NCI-H524 (cell line): Measurements from ENCODE around the gene CHN1.

Source experiments
- DNase-seq, 2 experiments: peaks; one replicate each; lab custom pipeline; 2025; lab: John Stamatoyannopoulos, UW

The CHN1 gene

DNA sequence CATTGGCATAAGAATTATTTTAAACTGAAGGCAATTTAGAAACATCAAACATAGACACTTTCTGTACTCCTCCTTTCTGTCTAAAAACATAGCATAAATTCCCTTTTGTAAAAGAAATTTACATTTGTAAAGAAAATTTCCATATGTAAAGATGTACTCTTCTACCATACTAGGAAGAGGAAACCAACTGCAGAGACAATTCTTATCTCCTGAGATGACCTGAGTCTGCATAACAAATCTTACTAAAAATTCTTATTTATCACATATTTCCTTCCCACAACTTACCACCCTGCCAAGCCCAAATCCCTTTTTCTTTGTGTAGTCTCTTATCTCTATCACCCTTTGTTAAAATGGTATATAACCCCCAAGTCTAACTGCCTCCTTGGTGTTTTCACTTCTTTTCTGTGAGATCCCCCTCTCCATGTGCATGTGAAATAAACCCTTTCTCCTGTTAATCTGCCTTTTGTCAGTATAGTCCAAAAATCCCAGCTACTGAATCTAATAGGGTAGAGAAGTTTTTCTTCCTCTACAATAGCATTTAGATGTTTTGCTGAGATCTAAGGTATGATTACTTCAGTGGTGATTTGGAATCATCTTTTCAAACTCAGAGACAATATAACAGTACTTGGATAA lies 81.0 kb downstream of the CHN1 start:
- DNase-seq: no peak

- no peak for DNase-seq
Measured at GRCh38 chr2:174919947-174920595, 85.1 kb downstream of the CHN1 start.

DNA sequence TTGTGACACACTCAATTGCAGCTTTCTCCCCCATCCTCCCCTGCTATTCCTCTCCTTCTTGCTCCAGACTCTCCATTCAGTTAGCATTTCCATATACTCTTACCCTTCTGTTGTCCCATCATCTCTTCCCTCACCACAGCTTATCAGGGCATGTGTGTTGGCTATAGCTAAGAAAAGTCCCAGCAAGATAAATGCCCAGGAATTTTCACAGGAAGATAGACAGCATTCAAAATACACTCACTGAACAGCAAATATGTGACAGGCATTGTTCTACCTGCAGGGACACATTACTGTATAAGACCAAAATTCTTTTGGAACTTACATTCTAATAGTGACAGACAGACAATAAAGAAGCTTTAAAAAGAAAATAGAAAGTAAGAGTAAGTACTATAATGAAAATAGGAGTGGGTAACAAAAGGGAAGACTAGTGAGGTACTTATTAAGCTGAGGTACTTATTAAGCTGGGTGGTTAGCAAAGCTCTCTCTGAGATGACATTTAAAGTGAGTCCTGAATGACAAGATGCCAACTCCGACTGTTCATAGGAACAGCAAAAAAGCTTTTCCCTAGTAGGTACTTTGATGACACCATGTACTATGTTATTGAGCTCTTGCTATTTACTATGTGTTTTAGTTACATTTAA lies 86.2 kb downstream of the CHN1 start:
- no peak for DNase-seq

DNA sequence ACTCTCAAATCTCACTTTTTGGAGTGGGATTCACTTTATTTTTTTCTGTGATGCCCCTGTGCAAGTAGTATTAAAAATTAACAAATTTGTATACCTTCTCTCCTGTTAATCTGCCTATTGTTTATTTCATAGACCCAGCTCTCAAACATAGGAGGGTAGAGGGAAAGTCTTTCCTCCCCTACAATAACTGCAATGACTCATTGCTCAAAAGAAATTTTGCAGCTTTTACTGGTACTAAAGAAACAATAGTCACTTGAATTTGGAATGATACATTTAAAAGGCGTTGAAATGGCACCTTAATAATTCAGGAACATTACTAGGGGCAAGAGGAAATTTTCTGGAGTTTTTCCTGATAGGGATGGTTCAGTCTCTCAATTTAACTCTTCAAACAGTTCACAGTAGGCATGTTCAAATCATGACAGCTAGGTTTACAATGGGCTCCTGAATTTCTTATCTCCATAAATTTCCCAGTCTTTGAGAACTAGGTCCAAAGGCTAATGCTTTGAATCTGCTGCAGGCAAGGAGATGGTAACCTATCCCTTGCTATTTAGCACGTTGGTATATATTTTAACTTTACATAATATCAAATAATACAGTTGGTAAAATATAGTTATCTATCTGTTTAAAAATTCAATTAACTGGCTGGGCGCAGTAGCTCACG lies 88.8 kb downstream of the CHN1 start:
- no peak for DNase-seq

DNA sequence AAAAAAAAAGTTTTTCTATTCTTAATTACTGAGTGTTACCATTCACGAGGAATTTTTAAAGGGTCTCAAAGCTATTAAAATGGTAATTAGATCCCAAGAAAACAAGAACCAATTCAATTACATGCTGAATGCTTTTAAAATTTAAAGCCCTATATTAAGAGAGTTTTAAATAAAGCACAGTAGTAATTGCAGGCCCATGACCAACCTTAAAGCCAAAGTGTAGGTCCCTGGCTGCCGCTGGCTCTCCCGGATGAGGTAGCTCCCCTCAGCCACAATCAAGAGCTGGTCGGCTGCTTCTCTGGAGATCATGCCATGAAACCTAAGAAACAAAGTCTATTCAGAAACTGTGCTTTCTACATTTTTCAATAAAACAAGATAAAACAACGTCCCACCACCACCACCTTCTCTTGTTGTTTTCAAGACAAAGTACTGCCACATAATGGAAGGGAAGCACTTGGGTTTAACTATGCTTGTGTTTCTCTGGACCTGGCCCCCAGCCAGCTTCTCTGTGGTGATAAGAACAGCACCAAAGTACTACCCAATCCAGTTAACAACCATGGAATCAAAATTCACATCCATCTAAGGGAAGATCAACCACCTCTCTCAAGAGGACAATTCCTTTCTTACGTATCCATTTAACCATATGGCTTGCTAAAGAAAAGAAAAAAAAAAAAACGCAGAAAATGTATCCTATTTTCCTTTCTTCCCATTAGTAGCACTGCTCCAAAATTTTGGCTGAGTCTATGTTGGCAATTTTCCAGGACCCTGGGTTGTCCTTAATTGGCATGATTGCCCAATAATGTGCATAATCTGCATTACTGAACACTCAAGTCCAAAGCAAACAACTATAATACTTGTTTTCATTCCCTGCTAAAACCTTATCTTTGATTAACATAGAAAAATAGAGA lies 90.1 kb downstream of the CHN1 start:
- peak in 1 of 2 experiments; percentile 16 for DNase-seq

GRCh38 chr2:174908284-174908683 lies 96.9 kb downstream of the CHN1 start:
- DNase-seq: no peak

- DNase-seq: no peak
Measured at GRCh38 chr2:174903264-174903556, 102.0 kb downstream of the CHN1 start.

DNA sequence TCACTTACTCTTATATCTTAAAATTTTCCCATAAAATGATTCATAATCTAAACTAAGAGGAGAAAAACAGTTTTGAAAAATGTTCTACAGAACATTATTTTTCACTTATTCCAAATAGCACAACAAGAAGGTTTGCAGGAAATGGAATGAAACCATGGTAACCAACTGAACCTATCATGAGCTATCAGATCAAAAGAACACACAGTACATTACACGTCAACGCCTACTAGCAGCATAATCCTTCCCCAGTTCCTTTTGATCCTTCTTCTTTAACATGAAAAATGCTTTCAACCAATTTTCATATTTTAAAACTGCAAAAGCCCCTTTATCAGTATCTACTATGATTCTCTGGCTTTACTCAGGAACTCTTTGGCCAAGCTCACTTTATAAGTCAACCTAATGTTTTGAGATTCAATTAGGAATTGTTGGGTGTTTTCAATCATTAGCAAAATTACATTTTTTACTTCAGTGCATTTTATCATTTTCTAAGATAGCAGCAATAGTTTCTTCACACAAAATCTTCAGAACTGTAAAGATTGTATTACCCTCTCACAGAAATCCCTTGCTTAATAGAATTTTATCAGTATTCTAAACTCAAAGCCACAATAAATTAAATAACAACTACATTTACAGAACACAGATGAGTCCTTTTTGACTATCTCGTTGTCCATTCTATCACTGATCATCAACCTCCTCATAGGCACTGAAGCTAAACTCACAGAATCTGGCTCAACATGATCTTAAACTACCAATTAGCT lies 102.5 kb downstream of the CHN1 start:
- DNase-seq: no peak

DNA sequence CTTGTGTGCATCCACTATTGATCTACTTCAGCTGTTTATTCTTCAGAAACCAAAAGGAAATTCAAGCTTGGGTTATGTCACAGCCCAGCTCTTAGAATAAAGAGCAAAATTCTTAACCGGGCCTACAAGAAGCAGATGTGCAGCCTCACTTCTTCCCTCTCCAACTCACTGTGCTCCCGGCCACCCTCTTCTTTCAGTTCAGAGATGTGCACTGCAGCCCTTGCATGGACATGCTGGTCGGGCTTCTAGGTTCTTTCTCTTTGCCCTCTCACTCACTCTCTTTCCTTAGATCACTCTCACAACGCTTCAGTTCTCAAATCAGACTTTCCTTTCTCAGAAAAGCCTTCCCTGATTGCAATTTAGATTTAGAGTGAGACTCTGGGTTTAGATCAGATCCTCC lies 104.1 kb downstream of the CHN1 start:
- peak in 1 of 2 experiments; percentile 39 for DNase-seq

- no peak for DNase-seq
Measured at GRCh38 chr2:174897286-174897685, 107.9 kb downstream of the CHN1 start.

GRCh38 chr2:174893018-174893417 lies 112.2 kb downstream of the CHN1 start:
- DNase-seq: no peak

- no peak for DNase-seq
Measured at GRCh38 chr2:174892546-174892945, 112.6 kb downstream of the CHN1 start.

- DNase-seq: no peak
Measured at GRCh38 chr2:174888646-174889271, 116.4 kb downstream of the CHN1 start.

- DNase-seq: peak in 1 of 2 experiments; percentile 30
Measured at GRCh38 chr2:174888146-174888545, 117.0 kb downstream of the CHN1 start.

DNA sequence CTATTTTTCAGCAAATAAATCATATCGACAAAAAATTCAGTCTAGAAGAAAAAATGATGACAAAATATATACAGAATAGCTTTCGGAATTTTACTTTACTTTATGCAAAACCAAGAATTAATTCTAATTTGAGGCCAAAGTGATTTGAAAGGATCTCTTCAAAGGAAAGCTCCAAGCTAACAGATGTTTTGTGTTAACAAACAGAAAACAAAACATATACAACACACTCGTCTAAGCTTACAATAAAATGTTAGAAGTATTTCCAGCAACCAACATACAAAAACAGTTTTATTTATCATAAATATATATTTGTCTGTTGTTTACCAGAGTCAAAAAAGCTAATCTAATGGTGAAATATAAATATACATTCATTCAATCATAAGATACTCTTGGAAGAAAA lies 122.8 kb downstream of the CHN1 start:
- DNase-seq: no peak

- DNase-seq: no peak
Measured at GRCh38 chr2:174881678-174882077, 123.5 kb downstream of the CHN1 start.

DNA sequence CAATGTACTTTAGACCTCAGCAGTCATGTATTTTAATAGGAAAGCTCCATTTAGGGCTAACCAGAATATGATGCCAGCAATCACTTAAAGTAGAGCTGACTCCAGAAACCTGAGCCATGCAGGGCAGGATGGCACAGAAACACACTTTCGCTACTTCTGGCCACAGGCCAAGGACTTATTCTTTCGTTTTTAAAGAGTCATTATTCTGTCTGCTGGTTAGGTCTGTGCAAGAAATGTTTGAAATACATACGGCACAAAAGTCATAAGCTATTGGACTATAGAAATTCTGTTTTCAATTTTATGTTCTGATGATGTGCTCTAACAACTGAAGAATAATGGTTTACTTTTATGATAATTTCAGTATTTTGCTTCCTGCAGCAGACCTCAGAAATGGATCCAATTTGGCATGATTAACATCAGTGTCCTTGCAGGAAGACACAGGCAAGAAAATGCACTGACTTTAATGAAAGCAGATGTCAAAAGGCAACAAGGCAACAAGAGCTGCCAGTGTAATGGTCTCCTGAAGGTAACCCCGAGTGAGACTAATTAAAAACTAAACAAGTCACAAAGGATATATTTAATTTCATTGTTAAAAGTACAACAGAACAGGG lies 126.5 kb downstream of the CHN1 start:
- peak in 1 of 2 experiments; percentile 39 for DNase-seq

DNA sequence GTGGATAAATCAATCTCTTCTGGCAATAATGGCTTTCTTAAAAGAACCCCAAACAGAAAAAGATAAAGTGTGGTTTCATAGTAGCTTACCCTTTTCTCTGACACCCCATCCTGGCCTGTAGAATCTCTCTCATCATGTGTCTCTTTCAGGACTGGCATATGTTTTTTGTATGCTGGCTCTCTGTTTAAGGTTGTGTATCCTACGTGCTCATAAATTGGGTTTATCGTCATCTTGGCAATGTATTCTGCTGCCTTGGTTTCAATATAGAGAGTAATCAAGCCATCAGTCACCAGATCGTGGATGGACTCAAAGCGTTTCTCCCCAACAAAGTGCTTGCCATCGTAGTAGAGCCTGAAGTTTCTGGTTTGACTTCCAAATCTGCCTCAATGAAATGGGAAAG lies 127.4 kb downstream of the CHN1 start:
- DNase-seq: no peak

GRCh38 chr2:174877301-174877700 lies 127.9 kb downstream of the CHN1 start:
- DNase-seq: no peak

- DNase-seq: no peak
Measured at GRCh38 chr2:174874085-174874484, 131.1 kb downstream of the CHN1 start.
